Thymus (tissue), 11 donors: ENCODE data around the gene M6PR. TPM values are rescaled to one million over a fixed set of nuclear protein-coding genes. Genes with fewer than 3 reads are reported as not detected.

Experiments
- DNase-seq, 9 donors: peaks; one replicate each; pipeline ENCODE4 v3.0.0-alpha.2; 2013; ENCODE audit warnings: low spot score in 9 of 9, low read depth in 6 of 9, missing footprints in 1 of 9
- H3K27ac ChIP-seq, 2 donors: one replicate each; pipeline ENCODE4 v1.5.1; 2013; ENCODE audit warnings: control low read depth in 1 of 2, low read depth in 1 of 2, low read length in 1 of 2, mild to moderate bottlenecking in 1 of 2, moderate library complexity in 1 of 2
- H3K27me3 ChIP-seq, 2 donors: one replicate each; pipeline ENCODE4 v1.5.1; 2013; ENCODE audit warnings: low read length in 1 of 2; ENCODE audit not compliant: control insufficient read depth in 2 of 2, insufficient read depth in 1 of 2
- H3K36me3 ChIP-seq, 2 donors: one replicate each; pipeline ENCODE4 v1.5.1; 2013; ENCODE audit warnings: low read length in 1 of 2, mild to moderate bottlenecking in 1 of 2, moderate library complexity in 1 of 2; ENCODE audit not compliant: control insufficient read depth in 2 of 2, insufficient read depth in 2 of 2
- H3K4me1 ChIP-seq, 2 donors: one replicate each; pipeline ENCODE4 v1.5.1; 2013; ENCODE audit warnings: low read length in 2 of 2; ENCODE audit not compliant: control insufficient read depth in 2 of 2, insufficient read depth in 2 of 2
- H3K4me3 ChIP-seq, 2 donors: one replicate each; pipeline ENCODE4 v1.5.1; 2013; ENCODE audit warnings: low read length in 2 of 2, control low read depth in 1 of 2, mild to moderate bottlenecking in 1 of 2
- H3K9me3 ChIP-seq, 2 donors: one replicate each; pipeline ENCODE4 v1.5.1; 2013; ENCODE audit warnings: low read length in 1 of 2, mild to moderate bottlenecking in 1 of 2; ENCODE audit not compliant: control insufficient read depth in 2 of 2, insufficient read depth in 1 of 2
- WGBS: extraction: QIAGEN DNeasy Blood & Tissue Kit; methylation state at CpG from one replicate; pipeline ENCODE4 v1.1.7; 2013; 5-methylcytosine and 5-hydroxymethylcytosine counted together
- polyA plus RNA-seq: library from polyadenylated mRNA; stranded (reverse); fragments of 200-250 nt; gene quantifications from one replicate; pipeline ENCODE4 v1.2.3, GENCODE V29; 2013
- total RNA-seq: library from RNA; stranded (reverse); fragments of 120-200 nt; gene quantifications from one replicate; pipeline ENCODE4 v1.2.4, GENCODE V29; 2013
- donor health status: healthy.

M6PR gene
- total and polyA plus RNA-seq, 2 donors, result 101 to 166 TPM

DNA sequence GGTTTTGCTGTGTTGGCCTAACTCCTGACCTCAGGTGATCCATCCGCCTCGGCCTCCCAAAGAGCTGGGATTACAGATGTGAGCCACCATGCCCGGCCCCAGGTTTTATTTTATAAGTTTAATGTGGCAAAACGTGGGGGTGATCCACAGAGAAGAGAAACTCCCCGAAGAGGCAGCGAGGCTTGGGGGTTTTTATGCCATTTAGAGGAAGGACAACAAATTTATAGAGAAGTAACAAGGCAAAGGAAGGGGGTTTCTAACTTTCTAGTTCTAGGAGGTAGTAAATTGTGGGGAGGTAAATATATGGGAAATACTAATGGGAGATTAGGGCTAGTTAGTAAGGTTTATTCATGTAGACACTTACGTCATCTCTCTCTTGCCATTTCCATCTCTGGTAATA, 52.4 kb downstream of the M6PR start:
- WGBS, result 95% methylated on average over 7 of the region's 7 CpGs
- no peak overlapping the region for H3K4me3 ChIP-seq
- no peak for DNase-seq
- H3K9me3 ChIP-seq, result peaks cover 0 to 3% of the 10 kb centered on the region in 2 donors
- no peak overlapping the region for H3K27ac ChIP-seq
- no peaks in the 10 kb centered on the region for H3K27me3 ChIP-seq
- H3K36me3 ChIP-seq, result no peaks in the 10 kb centered on the region
- no peaks in the 10 kb centered on the region for H3K4me1 ChIP-seq

DNA sequence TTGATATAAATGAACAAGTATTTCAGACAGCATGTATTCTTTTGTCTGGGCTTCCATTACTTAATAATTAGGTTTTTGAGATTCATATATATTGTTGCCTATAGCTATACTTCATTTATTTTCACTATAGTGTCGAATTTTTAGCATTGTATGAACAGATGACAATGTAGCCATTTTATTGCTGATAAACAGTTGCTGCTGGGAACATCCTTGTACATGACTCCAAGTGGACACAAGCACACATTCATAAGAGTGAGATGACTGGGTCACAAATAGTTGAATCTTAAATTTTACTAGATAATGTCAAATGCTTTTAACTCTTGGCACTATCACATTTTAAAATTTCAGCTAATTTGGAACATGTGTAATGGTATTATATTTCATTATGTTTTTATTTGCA, 54.5 kb downstream of the M6PR start:
- no peaks in the 10 kb centered on the region for H3K36me3 ChIP-seq
- peaks cover 0 to 3% of the 10 kb centered on the region in 2 donors for H3K9me3 ChIP-seq
- no peaks in the 10 kb centered on the region for H3K4me1 ChIP-seq
- no peak overlapping the region for H3K4me3 ChIP-seq
- 96% methylated on average over 1 of the region's 1 CpG for WGBS
- DNase-seq, result no peak
- no peak overlapping the region for H3K27ac ChIP-seq
- no peaks in the 10 kb centered on the region for H3K27me3 ChIP-seq

GRCh38 chr12:8894378-8894777, 55.1 kb downstream of the M6PR start:
- no peaks in the 10 kb centered on the region for H3K4me1 ChIP-seq
- no peak overlapping the region for H3K27ac ChIP-seq
- no peaks in the 10 kb centered on the region for H3K36me3 ChIP-seq
- DNase-seq, result peak in 1 of 9 donors; percentile 25
- peaks cover 0 to 3% of the 10 kb centered on the region in 2 donors for H3K9me3 ChIP-seq
- no peak overlapping the region for H3K4me3 ChIP-seq
- no peaks in the 10 kb centered on the region for H3K27me3 ChIP-seq

GRCh38 chr12:8891976-8892375, 57.5 kb downstream of the M6PR start:
- Histone ChIP-seq H3K9me3 (peaks cover 0 to 3% of the 10 kb centered on the region in 2 donors), H3K27me3 (no peaks in the 10 kb centered on the region)
- over 99% methylated on average over 3 of the region's 3 CpGs for WGBS

More at GRCh38 chr12:8891976-8892375, 57.5 kb downstream of the M6PR start:
- Histone ChIP-seq H3K4me3 (no peak overlapping the region), H3K27ac (no peak overlapping the region), H3K36me3 (no peaks in the 10 kb centered on the region), H3K4me1 (no peaks in the 10 kb centered on the region)
- DNase-seq, result no peak

Other genes starting within 250 kb of the M6PR start
- gene A2ML1, start 127.0 kb downstream of the M6PR start, total RNA-seq, result 1.8 TPM
- 30.0 TPM for gene A2ML1, start 127.0 kb downstream of the M6PR start, polyA plus RNA-seq
- gene PHC1, start 35.1 kb downstream of the M6PR start, total RNA-seq, result 21.4 TPM
- 73.2 TPM for gene PHC1, start 35.1 kb downstream of the M6PR start, polyA plus RNA-seq
- gene KLRG1, start 39.9 kb upstream of the M6PR start, total RNA-seq, result 7.4 TPM
- gene KLRG1, start 39.9 kb upstream of the M6PR start, polyA plus RNA-seq, result 5.2 TPM
- 57.7 TPM for gene A2M, start 166.3 kb upstream of the M6PR start, total RNA-seq
- gene A2M, start 166.3 kb upstream of the M6PR start, polyA plus RNA-seq, result 47.6 TPM